ENCODE results near the gene CAMLG. TPM values are rescaled to one million over a fixed set of nuclear protein-coding genes. Genes with fewer than 3 reads are reported as not detected.

CAMLG gene
- total and polyA plus RNA-seq, 2 donors (not counting 1 experiment from before 2014, with no cell fraction given): 39.3 to 60.1 TPM

- H3K9ac ChIP-seq (ENCODE audit: insufficient read depth, low read length): no peak overlapping the region
- TF ChIP-seq CTCF (conservative IDR thresholded peaks at IDR 0.05 in 1 of 2, IDR thresholded peaks at IDR 0.05 in 1 of 2; ENCODE audit: low read depth in 1 of 2, low read length in 2 of 2): no peak
- no peak for TF ChIP-seq EZH2 (IDR thresholded peaks at IDR 0.05; ENCODE audit: low read length, missing control alignments)
- no peaks in the 10 kb centered on the region for H3K27me3 ChIP-seq (ENCODE audit: control insufficient read depth, insufficient read depth, low read length)
- no peak overlapping the region for H3K4me3 ChIP-seq (replicated peaks in 1 of 4; ENCODE audit: control extremely low read depth in 1 of 4, insufficient read depth in 1 of 4, low read depth in 3 of 4, low read length in 4 of 4)
- no peak overlapping the region for H3K27ac ChIP-seq (ENCODE audit: insufficient read depth, low read length)
- H3K4me2 ChIP-seq (ENCODE audit: extremely low read depth, insufficient read depth, low read length): no peak overlapping the region
- H3K9me3 ChIP-seq (ENCODE audit: control insufficient read depth, insufficient read depth, low read depth, low read length): no peaks in the 10 kb centered on the region
- H3K36me3 ChIP-seq (ENCODE audit: control insufficient read depth, insufficient read depth, low read length): peaks cover 6% of the 10 kb centered on the region
- DNase-seq (ENCODE audit: low read depth in 2 of 2): no peak
- no peaks in the 10 kb centered on the region for H4K20me1 ChIP-seq (ENCODE audit: control insufficient read depth, extremely low read depth, insufficient read depth, low read length)
- H2AFZ ChIP-seq (ENCODE audit: low read length): no peak overlapping the region
- H3K4me1 ChIP-seq (ENCODE audit: control insufficient read depth, extremely low read depth, insufficient read depth, low read length): no peaks in the 10 kb centered on the region
- no peaks in the 10 kb centered on the region for H3K79me2 ChIP-seq (ENCODE audit: control insufficient read depth, insufficient read depth, low read length)
Observed at GRCh38 chr5:134724872-134725271, 13.5 kb upstream of the CAMLG start.

- Histone ChIP-seq H3K4me2 (ENCODE audit: extremely low read depth, insufficient read depth, low read length) (no peak overlapping the region), H2AFZ (ENCODE audit: low read length) (no peak overlapping the region), H4K20me1 (ENCODE audit: control insufficient read depth, extremely low read depth, insufficient read depth, low read length) (no peaks in the 10 kb centered on the region), H3K9ac (ENCODE audit: insufficient read depth, low read length) (no peak overlapping the region), H3K9me3 (ENCODE audit: control insufficient read depth, insufficient read depth, low read depth, low read length) (no peaks in the 10 kb centered on the region), H3K79me2 (ENCODE audit: control insufficient read depth, insufficient read depth, low read length) (no peaks in the 10 kb centered on the region), H3K4me1 (ENCODE audit: control insufficient read depth, extremely low read depth, insufficient read depth, low read length) (no peaks in the 10 kb centered on the region), H3K27me3 (ENCODE audit: control insufficient read depth, insufficient read depth, low read length) (no peaks in the 10 kb centered on the region), H3K4me3 (replicated peaks in 1 of 4; ENCODE audit: control extremely low read depth in 1 of 4, insufficient read depth in 1 of 4, low read depth in 3 of 4, low read length in 4 of 4) (no peak overlapping the region), H3K36me3 (ENCODE audit: control insufficient read depth, insufficient read depth, low read length) (no peaks in the 10 kb centered on the region), H3K27ac (ENCODE audit: insufficient read depth, low read length) (no peak overlapping the region)
- TF ChIP-seq EZH2 (IDR thresholded peaks at IDR 0.05; ENCODE audit: low read length, missing control alignments) (no peak), CTCF (conservative IDR thresholded peaks at IDR 0.05 in 1 of 2, IDR thresholded peaks at IDR 0.05 in 1 of 2; ENCODE audit: low read depth in 1 of 2, low read length in 2 of 2) (no peak)
- DNase-seq (ENCODE audit: low read depth in 2 of 2): no peak
Observed at GRCh38 chr5:134732819-134733218, 5.5 kb upstream of the CAMLG start.

GRCh38 chr5:134735243-134735642 lies 3.1 kb upstream of the CAMLG start:
- Histone ChIP-seq H3K9ac (ENCODE audit: insufficient read depth, low read length) (no peak overlapping the region), H3K79me2 (ENCODE audit: control insufficient read depth, insufficient read depth, low read length) (peaks cover 18% of the 10 kb centered on the region)
- no peak for TF ChIP-seq CTCF (conservative IDR thresholded peaks at IDR 0.05 in 1 of 2, IDR thresholded peaks at IDR 0.05 in 1 of 2; ENCODE audit: low read depth in 1 of 2, low read length in 2 of 2)
- no peak for TF ChIP-seq EZH2 (IDR thresholded peaks at IDR 0.05; ENCODE audit: low read length, missing control alignments)

More at GRCh38 chr5:134735243-134735642, 3.1 kb upstream of the CAMLG start:
- H3K27me3 ChIP-seq (ENCODE audit: control insufficient read depth, insufficient read depth, low read length): no peaks in the 10 kb centered on the region
- no peak overlapping the region for H3K27ac ChIP-seq (ENCODE audit: insufficient read depth, low read length)
- no peak overlapping the region for H3K4me3 ChIP-seq (replicated peaks in 1 of 4; ENCODE audit: control extremely low read depth in 1 of 4, insufficient read depth in 1 of 4, low read depth in 3 of 4, low read length in 4 of 4)
- no peak overlapping the region for H2AFZ ChIP-seq (ENCODE audit: low read length)
- no peak for DNase-seq (ENCODE audit: low read depth in 2 of 2)
- H3K36me3 ChIP-seq (ENCODE audit: control insufficient read depth, insufficient read depth, low read length): no peaks in the 10 kb centered on the region
- no peak overlapping the region for H3K4me2 ChIP-seq (ENCODE audit: extremely low read depth, insufficient read depth, low read length)
- H3K9me3 ChIP-seq (ENCODE audit: control insufficient read depth, insufficient read depth, low read depth, low read length): no peaks in the 10 kb centered on the region
- H4K20me1 ChIP-seq (ENCODE audit: control insufficient read depth, extremely low read depth, insufficient read depth, low read length): no peaks in the 10 kb centered on the region
- H3K4me1 ChIP-seq (ENCODE audit: control insufficient read depth, extremely low read depth, insufficient read depth, low read length): peaks cover 2% of the 10 kb centered on the region

Measured in fibroblast of lung (primary cell).